Measurements from ENCODE around the gene TMCC1. TPM values are rescaled to one million over a fixed set of nuclear protein-coding genes. Genes with fewer than 3 reads are reported as not detected.

Gene TMCC1
- polyA plus RNA-seq, 1 of the 3 experiments (the other 2 are of a cell fraction) = 7.2 TPM

DNA sequence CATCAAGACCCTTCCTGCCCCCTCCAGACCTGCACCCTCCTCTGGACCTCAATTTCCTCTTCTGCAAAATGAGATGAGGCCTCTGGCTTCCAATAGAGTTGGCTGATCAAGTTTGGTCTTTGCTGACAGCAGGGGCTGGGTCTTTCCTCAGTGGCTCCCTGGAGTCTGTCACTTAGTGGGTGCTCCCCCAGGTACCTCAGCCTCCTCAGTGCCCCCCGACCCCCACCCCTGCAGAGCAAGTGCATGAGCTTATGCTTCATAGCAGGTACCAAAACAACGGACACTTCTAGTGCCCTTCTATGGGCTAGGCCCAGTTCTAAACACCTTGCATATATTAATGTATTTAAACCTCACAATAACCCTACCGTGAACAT, 280.2 kb downstream of the TMCC1 start:
- H3K27me3 ChIP-seq (ENCODE audit: insufficient read depth) = no peaks in the 10 kb centered on the region
- no peak overlapping the region for H3K9ac ChIP-seq
- CTCF ChIA-PET = interaction anchor here (0.6 to 1.0 kb wide), 2 partner anchors 14 to 213 kb away, joined by 3 to 5 read pairs; no protein-coding TSS in a partner anchor
- no peaks in the 10 kb centered on the region for H3K79me2 ChIP-seq (ENCODE audit: insufficient read depth)
- H3F3A ChIP-seq (replicated peaks; ENCODE audit: insufficient read depth) = peaks cover 9% of the 10 kb centered on the region
- H3K27ac ChIP-seq (ENCODE audit: low read depth in 2 of 2, low read length in 1 of 2) = no peak overlapping the region
- POLR2A ChIA-PET = no interaction called here
- WGBS (ENCODE audit: low lambda C conversion rate) = 89% methylated on average over 3 of the region's 3 CpGs
- H3K4me3 ChIP-seq (ENCODE audit: low read depth in 2 of 2, low read length in 1 of 2) = no peak overlapping the region
- no peaks in the 10 kb centered on the region for H4K20me1 ChIP-seq (ENCODE audit: insufficient read depth)
- peaks cover 3 to 7% of the 10 kb centered on the region in 2 experiments; a peak in 1 of 4 replicates for H3K4me1 ChIP-seq (ENCODE audit: control insufficient read depth in 1 of 2, insufficient read depth in 2 of 2, low read depth in 1 of 2, low read length in 1 of 2)
- TF ChIP-seq, protein P1, sequence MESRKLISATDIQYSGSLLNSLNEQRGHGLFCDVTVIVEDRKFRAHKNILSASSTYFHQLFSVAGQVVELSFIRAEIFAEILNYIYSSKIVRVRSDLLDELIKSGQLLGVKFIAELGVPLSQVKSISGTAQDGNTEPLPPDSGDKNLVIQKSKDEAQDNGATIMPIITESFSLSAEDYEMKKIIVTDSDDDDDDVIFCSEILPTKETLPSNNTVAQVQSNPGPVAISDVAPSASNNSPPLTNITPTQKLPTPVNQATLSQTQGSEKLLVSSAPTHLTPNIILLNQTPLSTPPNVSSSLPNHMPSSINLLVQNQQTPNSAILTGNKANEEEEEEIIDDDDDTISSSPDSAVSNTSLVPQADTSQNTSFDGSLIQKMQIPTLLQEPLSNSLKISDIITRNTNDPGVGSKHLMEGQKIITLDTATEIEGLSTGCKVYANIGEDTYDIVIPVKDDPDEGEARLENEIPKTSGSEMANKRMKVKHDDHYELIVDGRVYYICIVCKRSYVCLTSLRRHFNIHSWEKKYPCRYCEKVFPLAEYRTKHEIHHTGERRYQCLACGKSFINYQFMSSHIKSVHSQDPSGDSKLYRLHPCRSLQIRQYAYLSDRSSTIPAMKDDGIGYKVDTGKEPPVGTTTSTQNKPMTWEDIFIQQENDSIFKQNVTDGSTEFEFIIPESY (IDR thresholded peaks at IDR 0.05; ENCODE audit: borderline replicate concordance, low read depth) = no peak
- TF ChIP-seq YY1 (IDR thresholded peaks at IDR 0.05; ENCODE audit: low read depth) (no peak), RXRA (IDR thresholded peaks at IDR 0.05; ENCODE audit: borderline replicate concordance, low read depth) (no peak), TAF1 (IDR thresholded peaks at IDR 0.05; ENCODE audit: borderline replicate concordance, low read depth, low read length) (no peak), FOXM1 (IDR thresholded peaks at IDR 0.05; ENCODE audit: low read depth) (no peak), NFIC (IDR thresholded peaks at IDR 0.05; ENCODE audit: borderline replicate concordance) (no peak), FOXJ3 (CRISPR knock-in tag; IDR thresholded peaks at IDR 0.05) (no peak), JUND (IDR thresholded peaks at IDR 0.05) (no peak), MXI1 (IDR thresholded peaks at IDR 0.05; ENCODE audit: low read depth, low read length) (no peak)
- no peak overlapping the region for H3K4me2 ChIP-seq
- DNase-seq = no peak
- no peaks in the 10 kb centered on the region for H3K36me3 ChIP-seq (replicated peaks in 1 of 2; ENCODE audit: control insufficient read depth in 1 of 2, insufficient read depth in 2 of 2, low read length in 1 of 2)
- H3K9me3 ChIP-seq = no peaks in the 10 kb centered on the region
- no peaks in the 10 kb centered on the region for H3K9me2 ChIP-seq
- H2AFZ ChIP-seq (ENCODE audit: low read depth) = no peak overlapping the region

DNA sequence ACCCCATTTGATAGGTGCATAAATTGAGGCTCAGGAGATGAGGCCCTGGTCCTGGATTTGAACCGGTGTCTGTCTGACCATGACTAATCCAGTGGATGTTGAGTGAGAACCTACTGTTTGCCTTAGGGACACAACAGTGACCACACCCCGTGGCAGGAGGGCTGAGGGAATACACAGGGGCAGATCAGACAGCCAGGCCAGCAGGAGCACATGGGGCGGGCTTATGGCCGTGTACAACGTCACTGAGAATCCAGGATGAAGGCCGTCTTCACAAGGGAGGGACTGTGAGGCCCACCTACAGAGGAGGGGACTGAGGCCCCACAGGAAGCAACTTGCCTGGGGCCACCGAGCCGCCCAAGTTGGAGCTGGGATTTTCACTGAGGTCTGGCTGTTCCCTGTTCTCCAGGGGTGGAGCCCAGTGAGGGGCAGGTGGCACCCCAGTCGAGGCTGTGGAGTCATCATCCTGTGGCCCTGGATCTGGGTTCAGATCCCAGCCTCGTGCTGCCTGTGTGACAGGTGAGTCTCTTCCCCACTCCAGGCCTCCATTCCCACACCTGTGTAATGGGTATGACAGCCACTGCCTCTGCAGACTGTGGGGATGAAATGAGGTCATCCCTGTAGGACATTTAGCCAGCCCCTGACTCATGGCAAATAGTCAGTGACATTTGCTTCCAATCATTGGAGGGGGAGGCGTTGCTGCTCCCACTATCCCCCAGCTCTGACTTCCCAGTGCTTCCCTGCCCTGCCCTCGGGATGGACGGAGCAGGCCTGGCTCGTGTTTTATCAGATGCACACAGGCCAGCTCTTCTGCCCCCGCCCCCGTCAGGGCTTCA, 280.8 kb downstream of the TMCC1 start:
- WGBS (ENCODE audit: low lambda C conversion rate) = 88% methylated on average over 7 of the region's 16 CpGs
- TF ChIP-seq YY1 (IDR thresholded peaks at IDR 0.05; ENCODE audit: low read depth) = no peak
- no peak for TF ChIP-seq ELF1 (IDR thresholded peaks at IDR 0.05)
- no peak for TF ChIP-seq MEF2A (IDR thresholded peaks at IDR 0.05; ENCODE audit: borderline replicate concordance, low read depth)
- no peak for TF ChIP-seq FOSL2 (IDR thresholded peaks at IDR 0.05; ENCODE audit: borderline replicate concordance, low read depth)
- TF ChIP-seq NFIC (IDR thresholded peaks at IDR 0.05; ENCODE audit: borderline replicate concordance) = no peak
- no peak for TF ChIP-seq FOXM1 (IDR thresholded peaks at IDR 0.05; ENCODE audit: low read depth)
- no peak for TF ChIP-seq RFX5 (IDR thresholded peaks at IDR 0.05; ENCODE audit: low read length)
- TF ChIP-seq EZH2phosphoT487 (IDR thresholded peaks at IDR 0.05; ENCODE audit: borderline replicate concordance, low read depth) = no peak
- no peak for TF ChIP-seq FOXJ3 (CRISPR knock-in tag; IDR thresholded peaks at IDR 0.05)
- TF ChIP-seq, protein P2, sequence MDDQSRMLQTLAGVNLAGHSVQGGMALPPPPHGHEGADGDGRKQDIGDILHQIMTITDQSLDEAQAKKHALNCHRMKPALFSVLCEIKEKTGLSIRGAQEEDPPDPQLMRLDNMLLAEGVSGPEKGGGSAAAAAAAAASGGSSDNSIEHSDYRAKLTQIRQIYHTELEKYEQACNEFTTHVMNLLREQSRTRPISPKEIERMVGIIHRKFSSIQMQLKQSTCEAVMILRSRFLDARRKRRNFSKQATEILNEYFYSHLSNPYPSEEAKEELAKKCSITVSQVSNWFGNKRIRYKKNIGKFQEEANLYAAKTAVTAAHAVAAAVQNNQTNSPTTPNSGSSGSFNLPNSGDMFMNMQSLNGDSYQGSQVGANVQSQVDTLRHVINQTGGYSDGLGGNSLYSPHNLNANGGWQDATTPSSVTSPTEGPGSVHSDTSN (IDR thresholded peaks at IDR 0.05) = no peak
- no peak for TF ChIP-seq GATA2 (CRISPR knock-in tag; IDR thresholded peaks at IDR 0.05)
- no peak for TF ChIP-seq NRF1 (IDR thresholded peaks at IDR 0.05; ENCODE audit: low read depth, low read length)
- no peak for TF ChIP-seq RXRA (IDR thresholded peaks at IDR 0.05; ENCODE audit: borderline replicate concordance, low read depth)
- TF ChIP-seq RCOR1 (IDR thresholded peaks at IDR 0.05; ENCODE audit: low read length) = no peak
- TF ChIP-seq SIN3A (IDR thresholded peaks at IDR 0.05; ENCODE audit: borderline replicate concordance, low read depth, low read length) = no peak
- TF ChIP-seq GABPA (IDR thresholded peaks at IDR 0.05; ENCODE audit: low read depth) = no peak
- TF ChIP-seq, protein P3, sequence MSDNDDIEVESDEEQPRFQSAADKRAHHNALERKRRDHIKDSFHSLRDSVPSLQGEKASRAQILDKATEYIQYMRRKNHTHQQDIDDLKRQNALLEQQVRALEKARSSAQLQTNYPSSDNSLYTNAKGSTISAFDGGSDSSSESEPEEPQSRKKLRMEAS (IDR thresholded peaks at IDR 0.05; ENCODE audit: low read depth) = no peak
- no peak for TF ChIP-seq TEAD4 (IDR thresholded peaks at IDR 0.05; ENCODE audit: borderline replicate concordance, insufficient read depth)
- TF ChIP-seq RAD21 (IDR thresholded peaks at IDR 0.05; ENCODE audit: low read length) = no peak
- TF ChIP-seq, protein P4, sequence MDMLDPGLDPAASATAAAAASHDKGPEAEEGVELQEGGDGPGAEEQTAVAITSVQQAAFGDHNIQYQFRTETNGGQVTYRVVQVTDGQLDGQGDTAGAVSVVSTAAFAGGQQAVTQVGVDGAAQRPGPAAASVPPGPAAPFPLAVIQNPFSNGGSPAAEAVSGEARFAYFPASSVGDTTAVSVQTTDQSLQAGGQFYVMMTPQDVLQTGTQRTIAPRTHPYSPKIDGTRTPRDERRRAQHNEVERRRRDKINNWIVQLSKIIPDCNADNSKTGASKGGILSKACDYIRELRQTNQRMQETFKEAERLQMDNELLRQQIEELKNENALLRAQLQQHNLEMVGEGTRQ (IDR thresholded peaks at IDR 0.05; ENCODE audit: borderline replicate concordance, low read depth, low read length) = no peak
- no peaks in the 10 kb centered on the region for H3K79me2 ChIP-seq (ENCODE audit: insufficient read depth)
- H3K36me3 ChIP-seq (replicated peaks in 1 of 2; ENCODE audit: control insufficient read depth in 1 of 2, insufficient read depth in 2 of 2, low read length in 1 of 2) = no peaks in the 10 kb centered on the region
- no peak overlapping the region for H2AFZ ChIP-seq (ENCODE audit: low read depth)
- H3K4me2 ChIP-seq = no peak overlapping the region
- no peaks in the 10 kb centered on the region for H3K27me3 ChIP-seq (ENCODE audit: insufficient read depth)
- H3K27ac ChIP-seq (ENCODE audit: low read depth in 2 of 2, low read length in 1 of 2) = no peak overlapping the region
- no peak overlapping the region for H3K4me3 ChIP-seq (ENCODE audit: low read depth in 2 of 2, low read length in 1 of 2)
- no peaks in the 10 kb centered on the region for H4K20me1 ChIP-seq (ENCODE audit: insufficient read depth)
- no peaks in the 10 kb centered on the region for H3K9me3 ChIP-seq
- H3K4me1 ChIP-seq (ENCODE audit: control insufficient read depth in 1 of 2, insufficient read depth in 2 of 2, low read depth in 1 of 2, low read length in 1 of 2) = peaks cover 3 to 7% of the 10 kb centered on the region in 2 experiments; a peak in 1 of 4 replicates
- H3F3A ChIP-seq (replicated peaks; ENCODE audit: insufficient read depth) = peaks cover 9% of the 10 kb centered on the region
- H3K9me2 ChIP-seq = no peaks in the 10 kb centered on the region
- ChIA-PET POLR2A (no interaction called here), CTCF (interaction anchor here (0.9 to 1.0 kb wide), 2 partner anchors 15 to 213 kb away, joined by 3 to 5 read pairs; no protein-coding TSS in a partner anchor)
- no peak overlapping the region for H3K9ac ChIP-seq
- peak; percentile 64 for DNase-seq
